ENCODE data around the gene ACTRT1.

The ACTRT1 gene

DNA sequence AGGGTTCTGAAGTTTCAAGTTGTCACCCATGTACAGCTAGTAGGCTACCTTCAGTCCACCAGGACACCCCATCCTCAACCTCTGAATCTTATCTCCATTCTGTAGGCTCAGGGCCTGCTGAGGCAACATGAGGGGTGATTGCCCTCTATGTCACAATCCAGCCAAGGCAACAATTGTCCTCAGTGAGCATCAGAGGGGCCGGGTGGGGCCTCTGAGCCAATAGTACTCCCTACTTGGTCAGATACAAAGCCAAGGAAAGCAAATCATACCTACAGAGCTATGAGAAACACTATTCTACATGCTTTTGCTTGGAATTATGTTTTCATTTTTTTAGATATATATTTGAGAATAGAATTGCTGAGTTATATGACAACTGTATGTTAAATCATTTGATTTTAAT, at the start of gene ACTRT1:
Gene ACTRT1, minus strand, starts transcription at position 101 of the 400 bp plus-strand sequence. CDS start 197 bp downstream, outside the sequence.
- DNase-seq: no peak

DNA sequence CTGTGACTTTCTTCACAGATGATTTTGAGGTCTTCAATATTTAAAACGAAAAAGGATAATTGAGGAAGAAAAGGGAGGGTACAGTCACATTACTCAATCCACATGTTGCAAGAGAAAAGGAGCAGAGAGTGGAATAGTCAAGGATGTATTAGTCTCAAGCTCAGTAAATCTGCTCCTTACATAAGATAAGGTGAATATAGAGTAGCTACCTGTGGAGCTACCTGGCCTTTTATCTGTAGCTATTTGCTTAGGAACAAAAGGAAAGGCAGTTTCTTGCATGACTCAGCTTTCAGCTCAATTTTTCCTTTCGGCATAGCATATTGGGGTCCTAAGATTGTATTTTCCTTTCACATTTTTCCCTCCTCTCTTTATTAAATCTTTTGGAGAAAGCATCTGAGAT, 26.3 kb upstream of the ACTRT1 start:
- no peak for DNase-seq

- no peak for DNase-seq
These were observed 5.2 kb upstream of the ACTRT1 start for GRCh38 chrX:128057421-128057820.

DNA sequence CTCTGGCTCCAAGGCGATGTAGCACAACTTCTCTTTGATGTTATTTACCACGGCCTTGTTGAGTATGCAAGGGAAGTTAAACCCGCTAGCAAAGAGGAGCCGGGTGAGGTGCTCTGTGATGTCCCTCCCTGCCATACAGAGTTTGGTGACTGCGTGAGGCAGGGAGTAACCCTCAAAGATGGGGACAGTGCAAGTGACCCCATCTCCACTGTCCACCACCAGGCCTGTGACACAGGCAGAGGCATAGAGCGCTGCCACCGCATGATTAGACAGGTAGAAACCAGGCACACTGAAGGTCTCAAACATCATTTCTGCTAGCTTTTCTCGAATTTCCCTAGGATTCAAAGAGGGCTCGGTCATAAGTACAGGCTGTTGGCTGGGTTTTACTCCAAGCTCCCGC, 677 bp downstream of the ACTRT1 start:
- DNase-seq: no peak

- no peak for DNase-seq
These were observed 16.9 kb downstream of the ACTRT1 start for GRCh38 chrX:128035318-128035717.

DNA sequence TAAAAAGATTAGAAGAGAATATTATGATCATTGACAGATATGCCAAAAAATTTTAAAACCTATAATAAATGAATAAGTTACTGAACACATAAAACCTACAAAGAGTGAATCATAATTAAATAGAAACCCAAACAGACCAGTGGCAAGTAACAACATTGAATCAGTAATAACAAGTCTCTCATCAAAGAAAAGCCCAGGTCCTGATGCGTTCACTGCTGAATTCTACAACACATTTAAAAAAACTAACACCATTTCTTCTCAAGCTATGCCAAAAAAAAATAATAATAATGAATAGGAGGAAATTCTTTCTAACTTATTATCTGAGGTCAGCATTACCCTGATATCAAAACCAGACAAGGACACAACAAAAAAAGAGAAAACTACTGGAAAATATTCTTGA, 30.6 kb downstream of the ACTRT1 start:
- DNase-seq: no peak

DNA sequence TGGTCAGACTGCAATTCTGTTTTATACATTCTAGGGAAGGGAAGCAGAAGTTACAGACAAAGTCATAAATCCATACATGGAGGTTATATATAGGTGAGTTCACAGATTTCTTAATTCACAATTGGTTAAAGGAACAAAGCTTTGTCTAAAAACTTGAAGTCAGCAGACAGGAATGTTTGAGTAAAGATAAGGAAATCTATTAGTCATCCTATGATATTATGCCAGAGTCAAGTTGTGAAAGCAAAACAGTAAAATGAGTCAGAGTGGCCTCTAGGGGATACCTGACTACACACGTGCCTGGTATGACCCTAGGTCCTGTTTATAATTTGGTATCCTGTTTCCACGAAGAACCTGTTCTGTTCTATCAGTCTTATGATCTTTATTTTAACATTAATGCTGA, 31.5 kb downstream of the ACTRT1 start:
- no peak for DNase-seq

DNA sequence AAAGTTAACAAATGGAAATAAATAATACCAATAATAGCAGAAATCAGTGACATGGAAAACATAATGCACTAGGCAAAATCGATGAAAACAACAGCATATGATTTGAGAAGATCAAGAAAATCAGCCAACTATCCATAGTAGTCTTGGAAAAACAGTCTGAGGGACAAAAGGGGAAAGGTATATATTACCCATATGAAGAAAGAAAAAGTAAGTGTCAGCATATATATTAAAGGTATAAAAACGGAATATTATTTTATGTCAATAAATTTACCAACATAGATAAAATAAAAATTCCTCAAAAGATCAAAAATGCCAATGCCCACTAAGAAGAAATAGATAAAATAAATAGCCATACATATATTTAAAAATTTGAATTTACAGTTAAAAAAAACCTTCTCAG, 33.0 kb downstream of the ACTRT1 start:
- DNase-seq: no peak

DNA sequence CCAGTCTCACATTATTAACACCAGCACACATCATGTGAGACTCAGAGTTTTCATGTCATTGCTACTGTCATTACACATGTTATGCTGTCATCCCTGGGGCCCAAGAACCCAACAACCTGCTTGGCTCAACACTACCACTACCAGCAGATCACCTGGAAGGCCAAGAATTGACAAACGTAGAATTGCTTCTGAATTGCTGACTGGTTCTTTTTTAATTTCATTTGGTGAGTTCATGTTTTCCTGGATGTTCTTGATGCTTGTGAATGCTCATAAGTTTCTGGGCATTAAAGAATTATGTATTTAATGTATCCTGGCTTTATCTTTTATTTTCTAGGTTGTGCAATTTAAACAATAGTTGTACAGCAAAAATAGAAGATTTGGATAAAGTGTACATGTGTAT, 40.2 kb downstream of the ACTRT1 start:
- DNase-seq: no peak

- DNase-seq: no peak
These were observed 44.3 kb downstream of the ACTRT1 start for GRCh38 chrX:128007882-128008281.

All from NCI-H187 treated with DMSO at 0.1 percent for 48 hours (cell line).